ENCODE data around the gene STAG2. TPM values are rescaled to one million over a fixed set of nuclear protein-coding genes. Genes with fewer than 3 reads are reported as not detected.

The STAG2 gene
- total and polyA plus RNA-seq, 2 experiments from 2014 or later, result 68.8 to 92.8 TPM

GRCh38 chrX:123965712-123966111, 4.2 kb downstream of the STAG2 start (continued):
- TF ChIP-seq CTCF (conservative IDR thresholded peaks at IDR 0.05; ENCODE audit: low read depth in 2 of 2) (no peak), NANOG (IDR thresholded peaks at IDR 0.05; ENCODE audit: borderline replicate concordance) (no peak)

- Histone ChIP-seq H3K4me3 (no peak overlapping the region), H3K79me2 (replicated peaks; ENCODE audit: insufficient read depth) (peaks cover 97% of the 10 kb centered on the region), H4K20me1 (replicated peaks; ENCODE audit: insufficient read depth) (peaks cover 26% of the 10 kb centered on the region; the same call in 1 of the 2 replicates), H3K4me2 (no peak overlapping the region), H3K36me3 (ENCODE audit: insufficient read depth) (no peaks in the 10 kb centered on the region), H2AFZ (no peak overlapping the region), H3K27ac (ENCODE audit: low read depth) (no peak overlapping the region), H3K4me1 (ENCODE audit: insufficient read depth) (0 out of 2 replicates have a peak, but pooled peaks cover 8% of the 10 kb centered on the region), H3K27me3 (ENCODE audit: insufficient read depth) (no peaks in the 10 kb centered on the region), H3K9me2 (ENCODE audit: insufficient read depth) (no peaks in the 10 kb centered on the region), H3F3A (replicated peaks; ENCODE audit: low read depth) (no peaks in the 10 kb centered on the region)
- peaks cover 25% of the 10 kb centered on the region; the same call in 2 of the 3 replicates for H3K4me1 Mint-ChIP-seq
- no peak overlapping the region for H3K27ac Mint-ChIP-seq
- DNase-seq (ENCODE audit: low spot score) (no peak), ATAC-seq (no peak)
- TF ChIP-seq, protein P1, sequence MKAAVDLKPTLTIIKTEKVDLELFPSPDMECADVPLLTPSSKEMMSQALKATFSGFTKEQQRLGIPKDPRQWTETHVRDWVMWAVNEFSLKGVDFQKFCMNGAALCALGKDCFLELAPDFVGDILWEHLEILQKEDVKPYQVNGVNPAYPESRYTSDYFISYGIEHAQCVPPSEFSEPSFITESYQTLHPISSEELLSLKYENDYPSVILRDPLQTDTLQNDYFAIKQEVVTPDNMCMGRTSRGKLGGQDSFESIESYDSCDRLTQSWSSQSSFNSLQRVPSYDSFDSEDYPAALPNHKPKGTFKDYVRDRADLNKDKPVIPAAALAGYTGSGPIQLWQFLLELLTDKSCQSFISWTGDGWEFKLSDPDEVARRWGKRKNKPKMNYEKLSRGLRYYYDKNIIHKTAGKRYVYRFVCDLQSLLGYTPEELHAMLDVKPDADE (IDR thresholded peaks at IDR 0.05), result no peak
- TF ChIP-seq, protein P2, sequence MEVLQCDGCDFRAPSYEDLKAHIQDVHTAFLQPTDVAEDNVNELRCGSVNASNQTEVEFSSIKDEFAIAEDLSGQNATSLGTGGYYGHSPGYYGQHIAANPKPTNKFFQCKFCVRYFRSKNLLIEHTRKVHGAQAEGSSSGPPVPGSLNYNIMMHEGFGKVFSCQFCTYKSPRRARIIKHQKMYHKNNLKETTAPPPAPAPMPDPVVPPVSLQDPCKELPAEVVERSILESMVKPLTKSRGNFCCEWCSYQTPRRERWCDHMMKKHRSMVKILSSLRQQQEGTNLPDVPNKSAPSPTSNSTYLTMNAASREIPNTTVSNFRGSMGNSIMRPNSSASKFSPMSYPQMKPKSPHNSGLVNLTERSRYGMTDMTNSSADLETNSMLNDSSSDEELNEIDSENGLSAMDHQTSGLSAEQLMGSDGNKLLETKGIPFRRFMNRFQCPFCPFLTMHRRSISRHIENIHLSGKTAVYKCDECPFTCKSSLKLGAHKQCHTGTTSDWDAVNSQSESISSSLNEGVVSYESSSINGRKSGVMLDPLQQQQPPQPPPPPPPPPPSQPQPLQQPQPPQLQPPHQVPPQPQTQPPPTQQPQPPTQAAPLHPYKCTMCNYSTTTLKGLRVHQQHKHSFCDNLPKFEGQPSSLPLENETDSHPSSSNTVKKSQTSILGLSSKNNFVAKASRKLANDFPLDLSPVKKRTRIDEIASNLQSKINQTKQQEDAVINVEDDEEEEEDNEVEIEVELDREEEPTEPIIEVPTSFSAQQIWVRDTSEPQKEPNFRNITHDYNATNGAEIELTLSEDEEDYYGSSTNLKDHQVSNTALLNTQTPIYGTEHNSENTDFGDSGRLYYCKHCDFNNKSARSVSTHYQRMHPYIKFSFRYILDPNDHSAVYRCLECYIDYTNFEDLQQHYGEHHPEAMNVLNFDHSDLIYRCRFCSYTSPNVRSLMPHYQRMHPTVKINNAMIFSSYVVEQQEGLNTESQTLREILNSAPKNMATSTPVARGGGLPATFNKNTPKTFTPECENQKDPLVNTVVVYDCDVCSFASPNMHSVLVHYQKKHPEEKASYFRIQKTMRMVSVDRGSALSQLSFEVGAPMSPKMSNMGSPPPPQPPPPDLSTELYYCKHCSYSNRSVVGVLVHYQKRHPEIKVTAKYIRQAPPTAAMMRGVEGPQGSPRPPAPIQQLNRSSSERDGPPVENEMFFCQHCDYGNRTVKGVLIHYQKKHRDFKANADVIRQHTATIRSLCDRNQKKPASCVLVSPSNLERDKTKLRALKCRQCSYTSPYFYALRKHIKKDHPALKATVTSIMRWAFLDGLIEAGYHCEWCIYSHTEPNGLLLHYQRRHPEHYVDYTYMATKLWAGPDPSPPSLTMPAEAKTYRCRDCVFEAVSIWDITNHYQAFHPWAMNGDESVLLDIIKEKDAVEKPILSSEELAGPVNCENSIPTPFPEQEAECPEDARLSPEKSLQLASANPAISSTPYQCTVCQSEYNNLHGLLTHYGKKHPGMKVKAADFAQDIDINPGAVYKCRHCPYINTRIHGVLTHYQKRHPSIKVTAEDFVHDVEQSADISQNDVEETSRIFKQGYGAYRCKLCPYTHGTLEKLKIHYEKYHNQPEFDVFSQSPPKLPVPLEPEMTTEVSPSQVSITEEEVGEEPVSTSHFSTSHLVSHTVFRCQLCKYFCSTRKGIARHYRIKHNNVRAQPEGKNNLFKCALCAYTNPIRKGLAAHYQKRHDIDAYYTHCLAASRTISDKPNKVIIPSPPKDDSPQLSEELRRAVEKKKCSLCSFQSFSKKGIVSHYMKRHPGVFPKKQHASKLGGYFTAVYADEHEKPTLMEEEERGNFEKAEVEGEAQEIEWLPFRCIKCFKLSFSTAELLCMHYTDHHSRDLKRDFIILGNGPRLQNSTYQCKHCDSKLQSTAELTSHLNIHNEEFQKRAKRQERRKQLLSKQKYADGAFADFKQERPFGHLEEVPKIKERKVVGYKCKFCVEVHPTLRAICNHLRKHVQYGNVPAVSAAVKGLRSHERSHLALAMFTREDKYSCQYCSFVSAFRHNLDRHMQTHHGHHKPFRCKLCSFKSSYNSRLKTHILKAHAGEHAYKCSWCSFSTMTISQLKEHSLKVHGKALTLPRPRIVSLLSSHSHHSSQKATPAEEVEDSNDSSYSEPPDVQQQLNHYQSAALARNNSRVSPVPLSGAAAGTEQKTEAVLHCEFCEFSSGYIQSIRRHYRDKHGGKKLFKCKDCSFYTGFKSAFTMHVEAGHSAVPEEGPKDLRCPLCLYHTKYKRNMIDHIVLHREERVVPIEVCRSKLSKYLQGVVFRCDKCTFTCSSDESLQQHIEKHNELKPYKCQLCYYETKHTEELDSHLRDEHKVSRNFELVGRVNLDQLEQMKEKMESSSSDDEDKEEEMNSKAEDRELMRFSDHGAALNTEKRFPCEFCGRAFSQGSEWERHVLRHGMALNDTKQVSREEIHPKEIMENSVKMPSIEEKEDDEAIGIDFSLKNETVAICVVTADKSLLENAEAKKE (CRISPR knock-in tag; IDR thresholded peaks at IDR 0.05), result no peak
- TF ChIP-seq EZH2 (IDR thresholded peaks at IDR 0.05; ENCODE audit: low read depth, unreplicated experiment) (no peak), ZNF331 (CRISPR knock-in tag; IDR thresholded peaks at IDR 0.05; ENCODE audit: low read depth) (no peak)
- H3K27me3 Mint-ChIP-seq (ENCODE audit: insufficient read depth, low read depth, poor library complexity), result peaks cover 7% of the 10 kb centered on the region
- H3K9me3 Mint-ChIP-seq, result no peaks in the 10 kb centered on the region; the same call in 2 of the 3 replicates
- H3K36me3 Mint-ChIP-seq (ENCODE audit: low read depth), result peaks cover 12% of the 10 kb centered on the region
- H3K4me3 Mint-ChIP-seq, result no peak overlapping the region
Measured at GRCh38 chrX:123967497-123967896, 6.0 kb downstream of the STAG2 start.
